Skin of body (tissue), 2 donors: ENCODE results near the gene C5AR2. TPM values are rescaled to one million over a fixed set of nuclear protein-coding genes. Genes with fewer than 3 reads are reported as not detected.
"Not testable (repeated sequence)": the region's sequence is repeated elsewhere in the genome, so short reads cannot be mapped to it uniquely, and the experiment has no call there.

Source experiments
- DNase-seq: peaks from one replicate; lab custom pipeline; 2025; lab: John Stamatoyannopoulos, UW
- total RNA-seq: library from RNA; depleted of rRNA; stranded (reverse); fragments of >200 nt; gene quantifications from one replicate; pipeline ENCODE4 v1.2.3, GENCODE V29; 2014

Gene C5AR2
- 1.2 TPM for total RNA-seq

GRCh38 chr19:47331931-47332547 lies at the start of gene C5AR2:
C5AR2 (plus strand) TSS chr19:47332175; CDS start chr19:47340800, 8,625 bp downstream.
- DNase-seq: no peak

GRCh38 chr19:47283405-47284059 lies 48.4 kb upstream of the C5AR2 start:
- DNase-seq: no peak

- DNase-seq: no peak
Observed at GRCh38 chr19:47284324-47284899, 47.6 kb upstream of the C5AR2 start.

GRCh38 chr19:47296036-47296435 lies 35.9 kb upstream of the C5AR2 start:
- no peak for DNase-seq

GRCh38 chr19:47300867-47301266 lies 31.1 kb upstream of the C5AR2 start:
- DNase-seq: not testable (repeated sequence)

- no peak for DNase-seq
Observed at GRCh38 chr19:47302249-47302648, 29.7 kb upstream of the C5AR2 start.

GRCh38 chr19:47303966-47304365 lies 28.0 kb upstream of the C5AR2 start:
- DNase-seq: no peak

- DNase-seq: peak; percentile 30
Observed at GRCh38 chr19:47305309-47305751, 26.6 kb upstream of the C5AR2 start.

- no peak for DNase-seq
Observed at GRCh38 chr19:47306303-47306702, 25.7 kb upstream of the C5AR2 start.

GRCh38 chr19:47309038-47309437 lies 22.9 kb upstream of the C5AR2 start:
- no peak for DNase-seq

GRCh38 chr19:47309608-47310007 lies 22.4 kb upstream of the C5AR2 start, which contains the start of gene C5AR1:
C5AR1 (plus strand) TSS chr19:47309861; CDS start chr19:47309896, 35 bp downstream.
- DNase-seq: no peak

GRCh38 chr19:47310323-47310722 lies 21.7 kb upstream of the C5AR2 start:
- no peak for DNase-seq

GRCh38 chr19:47310819-47311218 lies 21.2 kb upstream of the C5AR2 start:
- DNase-seq: no peak

- DNase-seq: no peak
Observed at GRCh38 chr19:47312366-47313006, 19.5 kb upstream of the C5AR2 start.

- DNase-seq: no peak
Observed at GRCh38 chr19:47313754-47314295, 18.1 kb upstream of the C5AR2 start.

- peak; percentile 31 for DNase-seq
Observed at GRCh38 chr19:47315125-47315821, 16.7 kb upstream of the C5AR2 start.

- no peak for DNase-seq
Observed at GRCh38 chr19:47316513-47316912, 15.5 kb upstream of the C5AR2 start.

- DNase-seq: no peak
Observed at GRCh38 chr19:47319923-47320871, 11.8 kb upstream of the C5AR2 start.

GRCh38 chr19:47321630-47322029 lies 10.3 kb upstream of the C5AR2 start:
- no peak for DNase-seq

GRCh38 chr19:47322058-47322457 lies 9.9 kb upstream of the C5AR2 start:
- DNase-seq: no peak
